ENCODE data around the gene MLC1.
"Not testable (repeated sequence)": the region's sequence is repeated elsewhere in the genome, so short reads cannot be mapped to it uniquely, and the experiment has no call there.

MLC1 gene

GRCh38 chr22:50101870-50102565 lies 16.8 kb upstream of the MLC1 start:
- no peak for DNase-seq

GRCh38 chr22:50098052-50098451 lies 12.8 kb upstream of the MLC1 start:
- no peak for DNase-seq

GRCh38 chr22:50092342-50092741 lies 7.1 kb upstream of the MLC1 start:
- DNase-seq: no peak

GRCh38 chr22:50091092-50091768 lies 6.0 kb upstream of the MLC1 start:
- DNase-seq: no peak

GRCh38 chr22:50090412-50090714 lies 5.1 kb upstream of the MLC1 start:
- DNase-seq: no peak

- no peak for DNase-seq
Measured at GRCh38 chr22:50089682-50090411, 4.6 kb upstream of the MLC1 start, which contains the start of gene MOV10L1. TSS of gene MOV10L1 (plus strand) at chr22:50090006. CDS start at chr22:50090089, 83 bp downstream.

GRCh38 chr22:50089231-50089630 lies 4.0 kb upstream of the MLC1 start:
- DNase-seq: no peak

GRCh38 chr22:50088096-50088495 lies 2.9 kb upstream of the MLC1 start:
- DNase-seq: no peak

- no peak for DNase-seq
Measured at GRCh38 chr22:50087646-50088045, 2.4 kb upstream of the MLC1 start.

- not testable (repeated sequence) for DNase-seq
Measured at GRCh38 chr22:50086975-50087374, 1.7 kb upstream of the MLC1 start.

GRCh38 chr22:50086526-50086925 lies 1.3 kb upstream of the MLC1 start:
- DNase-seq: no peak

- no peak for DNase-seq
Measured at GRCh38 chr22:50084614-50085021, 608 bp downstream of the MLC1 start.

- no peak for DNase-seq
Measured at GRCh38 chr22:50084080-50084477, 1.1 kb downstream of the MLC1 start.

- no peak for DNase-seq
Measured at GRCh38 chr22:50083462-50084079, 1.7 kb downstream of the MLC1 start.

- no peak for DNase-seq
Measured at GRCh38 chr22:50082961-50083461, 2.2 kb downstream of the MLC1 start.

GRCh38 chr22:50082197-50082715 lies 3.0 kb downstream of the MLC1 start:
- DNase-seq: no peak

GRCh38 chr22:50081426-50082196 lies 3.6 kb downstream of the MLC1 start:
- no peak for DNase-seq

GRCh38 chr22:50080077-50080465 lies 5.2 kb downstream of the MLC1 start:
- DNase-seq: no peak

GRCh38 chr22:50078761-50079160 lies 6.5 kb downstream of the MLC1 start:
- DNase-seq: no peak

GRCh38 chr22:50078246-50078645 lies 7.0 kb downstream of the MLC1 start:
- no peak for DNase-seq

GRCh38 chr22:50076646-50077535 lies 8.3 kb downstream of the MLC1 start:
- DNase-seq: no peak
